Measurements from ENCODE around the gene WIZ. TPM values are rescaled to one million over a fixed set of nuclear protein-coding genes. Genes with fewer than 3 reads are reported as not detected.

WIZ gene
- polyA plus RNA-seq, 1 experiment: 5.8 TPM

GRCh38 chr19:15425321-15425950 is 24.3 kb downstream of the WIZ start:
- H3K27me3 ChIP-seq (ENCODE audit: control insufficient read depth, insufficient read depth, low read length): no peaks in the 10 kb centered on the region
- H3K9me3 ChIP-seq (ENCODE audit: control insufficient read depth, insufficient read depth, low read length): peaks cover 32% of the 10 kb centered on the region
- no peak overlapping the region for H3K27ac ChIP-seq (ENCODE audit: low read depth, low read length)
- H3K4me3 ChIP-seq (ENCODE audit: low read depth, low read length): no peak overlapping the region
- CTCF ChIA-PET: interaction anchor here (0.6 kb wide), 1 partner anchor 10 kb away, joined by 3 read pairs; no protein-coding TSS in a partner anchor
- DNase-seq (ENCODE audit: low read depth, low spot score): no peak
- no peak for TF ChIP-seq CTCF (IDR thresholded peaks at IDR 0.05; ENCODE audit: low read depth, low read length)
- POLR2A ChIA-PET: no interaction called here

GRCh38 chr19:15424692-15425272 is 25.0 kb downstream of the WIZ start:
- Histone ChIP-seq H3K27me3 (ENCODE audit: control insufficient read depth, insufficient read depth, low read length) (no peaks in the 10 kb centered on the region), H3K9me3 (ENCODE audit: control insufficient read depth, insufficient read depth, low read length) (peaks cover 32% of the 10 kb centered on the region), H3K27ac (ENCODE audit: low read depth, low read length) (no peak overlapping the region), H3K4me3 (ENCODE audit: low read depth, low read length) (no peak overlapping the region)
- ChIA-PET CTCF (no interaction called here), POLR2A (no interaction called here)
- no peak for DNase-seq (ENCODE audit: low read depth, low spot score)
- TF ChIP-seq CTCF (IDR thresholded peaks at IDR 0.05; ENCODE audit: low read depth, low read length): no peak

DNA sequence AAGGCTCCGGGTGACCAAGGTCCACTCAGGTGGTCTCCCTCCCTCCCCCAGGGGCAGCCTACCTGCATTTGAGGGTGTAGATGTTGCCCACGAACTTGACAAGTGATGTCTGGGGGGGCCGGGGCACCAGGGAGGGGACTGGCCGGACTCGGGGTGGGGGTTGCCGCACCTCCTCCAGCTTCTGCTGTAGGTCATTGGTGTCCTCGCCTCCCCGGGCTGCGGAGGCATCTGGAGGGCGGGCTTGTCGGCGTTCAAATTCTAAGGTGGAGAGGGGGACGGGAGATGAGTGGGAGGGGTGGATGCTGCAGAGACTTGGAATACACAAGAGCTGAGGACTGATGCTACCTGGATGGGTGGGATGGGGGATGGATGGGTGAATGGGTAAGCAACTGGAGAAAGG is 25.6 kb downstream of the WIZ start:
- no peak for TF ChIP-seq CTCF (IDR thresholded peaks at IDR 0.05; ENCODE audit: low read depth, low read length)
- POLR2A ChIA-PET: no interaction called here

GRCh38 chr19:15423130-15423529 is 26.6 kb downstream of the WIZ start:
- ChIA-PET POLR2A (no interaction called here), CTCF (no interaction called here)
- no peak overlapping the region for H3K27ac ChIP-seq (ENCODE audit: low read depth, low read length)
- no peak for TF ChIP-seq CTCF (IDR thresholded peaks at IDR 0.05; ENCODE audit: low read depth, low read length)
- H3K4me3 ChIP-seq (ENCODE audit: low read depth, low read length): no peak overlapping the region
- no peak for DNase-seq (ENCODE audit: low read depth, low spot score)
- peaks cover 37% of the 10 kb centered on the region for H3K9me3 ChIP-seq (ENCODE audit: control insufficient read depth, insufficient read depth, low read length)
- no peaks in the 10 kb centered on the region for H3K27me3 ChIP-seq (ENCODE audit: control insufficient read depth, insufficient read depth, low read length)

More for the DNA sequence above, 25.6 kb downstream of the WIZ start:
- Histone ChIP-seq H3K27me3 (ENCODE audit: control insufficient read depth, insufficient read depth, low read length) (no peaks in the 10 kb centered on the region), H3K9me3 (ENCODE audit: control insufficient read depth, insufficient read depth, low read length) (peaks cover 32% of the 10 kb centered on the region), H3K4me3 (ENCODE audit: low read depth, low read length) (no peak overlapping the region), H3K27ac (ENCODE audit: low read depth, low read length) (no peak overlapping the region)
- CTCF ChIA-PET: no interaction called here
- no peak for DNase-seq (ENCODE audit: low read depth, low spot score)

GRCh38 chr19:15422296-15423075 is 27.3 kb downstream of the WIZ start:
- DNase-seq (ENCODE audit: low read depth, low spot score): no peak
- POLR2A ChIA-PET: interaction anchor here (0.9 kb wide), 1 partner anchor 11 kb away, joined by 3 read pairs; no protein-coding TSS in a partner anchor
- H3K27ac ChIP-seq (ENCODE audit: low read depth, low read length): no peak overlapping the region
- no peaks in the 10 kb centered on the region for H3K27me3 ChIP-seq (ENCODE audit: control insufficient read depth, insufficient read depth, low read length)
- peaks cover 37% of the 10 kb centered on the region for H3K9me3 ChIP-seq (ENCODE audit: control insufficient read depth, insufficient read depth, low read length)
- H3K4me3 ChIP-seq (ENCODE audit: low read depth, low read length): no peak overlapping the region
- TF ChIP-seq CTCF (IDR thresholded peaks at IDR 0.05; ENCODE audit: low read depth, low read length): no peak
- CTCF ChIA-PET: interaction anchor here (1.0 kb wide), 1 partner anchor 331 kb away, joined by 10 read pairs; no protein-coding TSS in a partner anchor

Data from AG04450 (cell line).